MM.1S (cell line): Measurements from ENCODE around the gene NINJ2.

Source experiments
- DNase-seq: peaks from one replicate; pipeline ENCODE4 v3.0.0-alpha.2; 2015
- H2AFZ ChIP-seq: fragments of 300-600 bp; sonication (generic); 2 replicates; pipeline ENCODE4 v1.6.0; 2016; ENCODE audit warnings: antibody characterized with exemption, low read length
- H3F3A ChIP-seq: fragments of 300-600 bp; sonication (generic); 2 replicates; pipeline ENCODE4 v1.6.1; 2016; ENCODE audit warnings: mild to moderate bottlenecking, antibody characterized with exemption, low read length, moderate library complexity, mixed read lengths; ENCODE audit not compliant: insufficient read depth
- H3K27ac ChIP-seq: fragments of 300-600 bp; sonication (generic); 2 replicates; pipeline ENCODE4 v1.5.1; 2016; ENCODE audit warnings: mild to moderate bottlenecking, low read length
- H3K27me3 ChIP-seq: fragments of 300-600 bp; sonication (generic); replicated peaks from 2 replicates; pipeline ENCODE4 v1.6.0; 2016; ENCODE audit warnings: low read length; ENCODE audit not compliant: insufficient read depth
- H3K36me3 ChIP-seq: fragments of 300-600 bp; sonication (generic); replicated peaks from 2 replicates; pipeline ENCODE4 v1.6.1; 2016; ENCODE audit warnings: mild to moderate bottlenecking, low read length, mixed read lengths; ENCODE audit not compliant: insufficient read depth
- H3K4me1 ChIP-seq: fragments of 300-600 bp; sonication (generic); 2 replicates; pipeline ENCODE4 v1.6.1; 2016; ENCODE audit warnings: low read length, mixed read lengths
- H3K4me2 ChIP-seq: fragments of 300-600 bp; sonication (generic); 2 replicates; pipeline ENCODE4 v1.6.0; 2016; ENCODE audit warnings: low read depth, low read length
- H3K4me3 ChIP-seq: fragments of 300-600 bp; sonication (generic); 2 replicates; pipeline ENCODE4 v1.5.1; 2016; ENCODE audit warnings: low read length, mixed read lengths
- H3K79me2 ChIP-seq: fragments of 300-600 bp; sonication (generic); 2 replicates; pipeline ENCODE4 v1.6.1; 2016; ENCODE audit warnings: mixed run types, low read length, mixed read lengths
- H3K9ac ChIP-seq: fragments of 300-600 bp; sonication (generic); 2 replicates; pipeline ENCODE4 v1.6.1; 2016; ENCODE audit warnings: low read length, mixed read lengths
- H3K9me2 ChIP-seq: fragments of 300-600 bp; sonication (generic); replicated peaks from 2 replicates; pipeline ENCODE4 v1.6.1; 2016; ENCODE audit warnings: mild to moderate bottlenecking, low read length, mixed read lengths; ENCODE audit not compliant: insufficient read depth
- H3K9me3 ChIP-seq: fragments of 300-600 bp; sonication (generic); replicated peaks from 2 replicates; pipeline ENCODE4 v1.6.1; 2016; ENCODE audit warnings: mild to moderate bottlenecking, low read length, mixed read lengths; ENCODE audit not compliant: insufficient read depth
- H4K20me1 ChIP-seq: fragments of 300-600 bp; sonication (generic); 2 replicates; pipeline ENCODE4 v1.6.1; 2016; ENCODE audit warnings: mild to moderate bottlenecking, low read length, moderate library complexity, mixed read lengths; ENCODE audit not compliant: insufficient read depth
- EZH2 ChIP-seq: fragments of 300-600 bp; sonication (generic); optimal IDR thresholded peaks from 2 replicates; pipeline ENCODE3; 2017; ENCODE audit warnings: low read depth, mild to moderate bottlenecking, antibody characterized with exemption, low read length, mixed read lengths
- EZH2phosphoT487 ChIP-seq: fragments of 300-600 bp; sonication (generic); IDR thresholded peaks from 2 replicates; pipeline ENCODE4 v1.6.1; 2018; ENCODE audit warnings: antibody characterized with exemption, low read length
- TF ChIP-seq, protein P1 (sequence below): fragments of 300-600 bp; sonication (generic); IDR thresholded peaks from 2 replicates; pipeline ENCODE4 v1.5.1; 2016; ENCODE audit warnings: antibody characterized with exemption, low read length, mixed read lengths

NINJ2 gene

DNA sequence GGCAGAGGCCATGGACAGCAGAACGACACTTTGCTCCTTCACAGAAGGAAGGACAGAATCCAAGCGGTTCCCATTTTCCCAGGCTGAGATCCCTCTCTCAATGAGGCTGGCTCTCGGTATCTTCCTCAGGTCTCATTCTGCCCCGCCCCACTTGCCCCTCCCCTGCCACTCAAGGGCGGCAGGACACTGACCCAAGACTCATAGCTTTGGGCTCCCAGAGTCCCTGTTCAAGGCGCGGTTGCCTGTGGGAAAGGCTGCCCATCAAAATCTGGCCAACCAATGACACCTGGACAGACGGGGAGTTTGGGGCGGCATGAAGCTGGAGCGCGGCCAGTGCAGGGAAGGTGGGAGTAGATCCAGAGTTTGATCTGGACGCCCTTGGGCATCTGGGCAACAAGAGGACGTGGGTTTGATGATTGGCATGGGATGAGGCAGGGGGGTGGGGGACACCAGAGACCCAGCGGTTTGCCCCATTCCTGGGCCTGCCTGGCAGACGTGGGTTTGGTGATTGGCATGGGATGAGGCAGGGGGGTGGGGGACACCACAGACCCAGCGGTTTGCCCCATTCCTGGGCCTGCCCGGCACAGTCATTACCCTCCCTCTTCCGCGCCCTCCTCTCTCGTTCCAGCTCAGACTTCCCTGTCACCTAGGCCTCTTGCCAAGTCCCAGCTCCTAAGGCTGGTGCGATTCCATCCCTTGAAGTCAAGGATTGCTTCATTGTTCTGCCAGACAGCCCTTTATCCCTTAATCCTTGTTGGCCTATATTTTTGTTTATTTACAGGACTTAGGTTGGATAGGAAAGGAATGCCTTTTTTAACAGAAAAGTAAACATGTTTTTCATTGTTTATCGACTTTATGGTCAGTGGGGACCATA, 92.1 kb downstream of the NINJ2 start:
- H3K4me2 ChIP-seq = no peak overlapping the region
- no peak for TF ChIP-seq EZH2phosphoT487
- TF ChIP-seq, protein P1, sequence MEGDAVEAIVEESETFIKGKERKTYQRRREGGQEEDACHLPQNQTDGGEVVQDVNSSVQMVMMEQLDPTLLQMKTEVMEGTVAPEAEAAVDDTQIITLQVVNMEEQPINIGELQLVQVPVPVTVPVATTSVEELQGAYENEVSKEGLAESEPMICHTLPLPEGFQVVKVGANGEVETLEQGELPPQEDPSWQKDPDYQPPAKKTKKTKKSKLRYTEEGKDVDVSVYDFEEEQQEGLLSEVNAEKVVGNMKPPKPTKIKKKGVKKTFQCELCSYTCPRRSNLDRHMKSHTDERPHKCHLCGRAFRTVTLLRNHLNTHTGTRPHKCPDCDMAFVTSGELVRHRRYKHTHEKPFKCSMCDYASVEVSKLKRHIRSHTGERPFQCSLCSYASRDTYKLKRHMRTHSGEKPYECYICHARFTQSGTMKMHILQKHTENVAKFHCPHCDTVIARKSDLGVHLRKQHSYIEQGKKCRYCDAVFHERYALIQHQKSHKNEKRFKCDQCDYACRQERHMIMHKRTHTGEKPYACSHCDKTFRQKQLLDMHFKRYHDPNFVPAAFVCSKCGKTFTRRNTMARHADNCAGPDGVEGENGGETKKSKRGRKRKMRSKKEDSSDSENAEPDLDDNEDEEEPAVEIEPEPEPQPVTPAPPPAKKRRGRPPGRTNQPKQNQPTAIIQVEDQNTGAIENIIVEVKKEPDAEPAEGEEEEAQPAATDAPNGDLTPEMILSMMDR = no peak
- no peak for TF ChIP-seq EZH2
- no peaks in the 10 kb centered on the region for H4K20me1 ChIP-seq
- no peaks in the 10 kb centered on the region for H3K27me3 ChIP-seq
- H3K4me3 ChIP-seq = no peak overlapping the region
- H3K4me1 ChIP-seq = peaks cover 4% of the 10 kb centered on the region; the same call in 1 of the 2 replicates
- no peaks in the 10 kb centered on the region for H3K79me2 ChIP-seq
- H2AFZ ChIP-seq = no peak overlapping the region
- no peak for DNase-seq
- no peaks in the 10 kb centered on the region for H3K36me3 ChIP-seq
- no peak overlapping the region for H3K9ac ChIP-seq
- no peaks in the 10 kb centered on the region for H3K9me3 ChIP-seq
- H3K27ac ChIP-seq = no peak overlapping the region
- H3K9me2 ChIP-seq = no peaks in the 10 kb centered on the region
- no peaks in the 10 kb centered on the region for H3F3A ChIP-seq

DNA sequence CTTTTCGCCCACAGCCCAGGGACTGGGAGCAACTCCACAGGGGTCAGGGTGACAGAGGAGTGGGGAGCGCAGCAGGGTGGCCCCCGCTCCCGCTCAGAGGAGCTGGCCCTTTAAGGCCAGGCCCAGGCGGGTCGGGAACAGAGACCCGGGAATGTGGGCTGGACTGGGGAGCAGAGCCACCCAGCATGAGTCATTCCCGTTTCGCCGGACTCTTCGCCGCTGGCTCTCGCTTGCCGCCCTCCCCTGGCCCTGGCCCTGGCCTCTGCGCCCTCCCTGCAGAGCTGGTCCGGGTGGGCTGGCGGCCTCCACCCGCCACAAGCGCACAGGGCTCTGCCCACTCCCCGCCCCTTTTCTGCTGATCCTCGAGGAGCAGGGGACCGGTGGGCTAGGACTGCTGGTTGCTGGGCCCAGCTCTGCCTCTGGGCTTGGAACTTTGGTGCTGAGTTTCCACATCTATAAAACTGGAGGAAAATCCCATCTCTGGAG, 92.8 kb downstream of the NINJ2 start:
- H3K27ac ChIP-seq = no peak overlapping the region

DNA sequence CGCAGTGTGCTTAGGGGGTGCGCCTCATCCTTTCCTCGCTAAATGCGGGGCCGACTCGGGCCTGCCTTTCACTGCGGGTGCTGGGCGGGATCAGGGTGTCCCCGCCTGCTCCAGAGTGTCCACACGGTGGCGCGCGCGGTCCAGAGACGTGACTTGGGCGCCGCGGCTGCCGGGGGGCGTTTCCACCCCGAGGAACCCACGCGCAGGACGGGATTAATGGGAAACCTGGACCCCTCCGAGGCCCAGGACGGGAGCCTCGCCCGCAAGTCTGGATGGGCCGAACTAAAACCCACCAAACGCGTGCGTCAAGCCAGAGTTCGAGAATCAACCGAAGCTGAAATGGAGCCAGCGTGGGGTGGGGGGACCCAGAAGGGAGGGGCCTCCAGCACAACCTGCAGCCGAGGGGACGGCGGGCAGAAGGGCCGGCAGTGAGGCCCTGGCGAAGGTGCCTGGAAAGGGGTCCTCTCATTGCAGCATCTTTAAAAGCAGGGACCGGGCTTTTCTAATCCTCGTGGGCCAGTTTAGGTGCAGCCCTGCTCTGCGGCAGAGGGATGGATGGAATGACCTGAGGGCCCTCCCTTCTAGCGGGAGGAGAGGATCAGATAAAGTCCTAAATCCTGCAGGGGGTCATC, 93.3 kb downstream of the NINJ2 start:
- H3K4me3 ChIP-seq = peak overlapping the region; percentile 67

More for the DNA sequence above, 92.8 kb downstream of the NINJ2 start:
- no peaks in the 10 kb centered on the region for H3K9me2 ChIP-seq
- TF ChIP-seq EZH2 = no peak
- no peak for TF ChIP-seq EZH2phosphoT487
- TF ChIP-seq, protein P1 = no peak
- peak overlapping the region; percentile 94 for H3K4me2 ChIP-seq
- no peak overlapping the region for H2AFZ ChIP-seq
- H4K20me1 ChIP-seq = no peaks in the 10 kb centered on the region
- H3K4me3 ChIP-seq = no peak overlapping the region
- no peaks in the 10 kb centered on the region for H3F3A ChIP-seq
- H3K4me1 ChIP-seq = no peaks in the 10 kb centered on the region
- peak overlapping the region; percentile 20; the same call in 1 of the 2 replicates for H3K9ac ChIP-seq
- DNase-seq = no peak
- H3K27me3 ChIP-seq = no peaks in the 10 kb centered on the region
- H3K79me2 ChIP-seq = no peaks in the 10 kb centered on the region
- no peaks in the 10 kb centered on the region for H3K36me3 ChIP-seq
- H3K9me3 ChIP-seq = no peaks in the 10 kb centered on the region

More for the DNA sequence above, 93.3 kb downstream of the NINJ2 start:
- TF ChIP-seq, protein P1 = peak; percentile 89
- no peak for TF ChIP-seq EZH2
- Histone ChIP-seq H3K9me3 (no peaks in the 10 kb centered on the region), H3K9me2 (no peaks in the 10 kb centered on the region), H3F3A (no peaks in the 10 kb centered on the region), H3K4me1 (no peaks in the 10 kb centered on the region), H4K20me1 (no peaks in the 10 kb centered on the region), H3K27me3 (no peaks in the 10 kb centered on the region), H2AFZ (peak overlapping the region; percentile 82), H3K9ac (peak overlapping the region; percentile 20; the same call in 1 of the 2 replicates), H3K4me2 (peak overlapping the region; percentile 94), H3K79me2 (no peaks in the 10 kb centered on the region), H3K27ac (no peak overlapping the region), H3K36me3 (no peaks in the 10 kb centered on the region)
- peak; percentile 71 for DNase-seq
